ENCODE data around the gene SLC9A7. TPM values are rescaled to one million over a fixed set of nuclear protein-coding genes. Genes with fewer than 3 reads are reported as not detected.
A peak's percentile ranks its signal among the peaks of the same experiment; 100 is the strongest.

SLC9A7 gene
- total and polyA plus RNA-seq, 2 donors (not counting 3 experiments of a cell fraction or from before 2014, with no cell fraction given) = 4.6 to 7.5 TPM

DNA sequence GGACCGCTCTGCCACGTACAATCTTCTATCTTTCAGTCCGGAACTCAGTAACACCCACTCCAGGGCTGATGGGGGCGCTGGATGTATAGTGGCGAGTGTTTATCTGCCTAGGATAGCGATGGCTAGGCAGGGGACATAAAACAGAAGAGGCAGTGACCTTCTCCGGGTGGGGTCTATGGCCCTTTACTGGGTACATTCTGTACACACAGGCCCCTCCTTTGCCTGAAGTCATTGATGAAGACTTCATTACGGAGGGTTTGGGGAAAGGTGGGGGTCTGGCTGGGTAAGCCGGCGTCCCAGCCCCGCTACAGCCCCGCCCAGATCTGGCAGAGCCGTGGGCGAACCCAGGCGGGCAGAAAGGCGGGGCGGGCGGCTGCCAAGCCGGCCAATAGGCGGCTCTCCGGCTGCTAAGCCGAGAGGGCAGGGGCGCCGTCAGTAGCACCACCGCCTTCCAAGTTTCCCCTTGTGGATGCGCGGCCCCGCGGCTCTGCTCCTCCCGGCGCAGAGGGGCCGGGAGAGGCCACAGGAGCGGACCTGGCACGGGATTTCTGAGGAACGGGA is 185.5 kb downstream of the SLC9A7 start, which contains the start of gene CHST7:
Gene CHST7 (plus strand): TSS at position 435 of the 561 bp plus-strand sequence. CDS start 167 bp downstream, outside the sequence.
- peaks cover 30% of the 10 kb centered on the region for H3K4me1 ChIP-seq (ENCODE audit: control insufficient read depth, extremely low read depth, insufficient read depth, low read length)
- no TSS peak for BruUV-seq (replicated peaks)
- no peaks in the 10 kb centered on the region for H3K27me3 ChIP-seq (ENCODE audit: control insufficient read depth in 2 of 2, insufficient read depth in 2 of 2, low read length in 2 of 2)
- H3K9me1 ChIP-seq (replicated peaks; ENCODE audit: control insufficient read depth, extremely low read depth, insufficient read depth, low read length) = no peaks in the 10 kb centered on the region
- peak; percentile 75 for DNase-seq (ENCODE audit: low read depth, low spot score)
- peak within 1 kb of the TSS; percentile 76 for H3K4me2 ChIP-seq (ENCODE audit: insufficient read depth, low read length)
- TF ChIP-seq EZH2 (IDR thresholded peaks at IDR 0.05; ENCODE audit: borderline replicate concordance, low read depth, low read length, severe bottlenecking) = no peak
- TF ChIP-seq, protein P1, sequence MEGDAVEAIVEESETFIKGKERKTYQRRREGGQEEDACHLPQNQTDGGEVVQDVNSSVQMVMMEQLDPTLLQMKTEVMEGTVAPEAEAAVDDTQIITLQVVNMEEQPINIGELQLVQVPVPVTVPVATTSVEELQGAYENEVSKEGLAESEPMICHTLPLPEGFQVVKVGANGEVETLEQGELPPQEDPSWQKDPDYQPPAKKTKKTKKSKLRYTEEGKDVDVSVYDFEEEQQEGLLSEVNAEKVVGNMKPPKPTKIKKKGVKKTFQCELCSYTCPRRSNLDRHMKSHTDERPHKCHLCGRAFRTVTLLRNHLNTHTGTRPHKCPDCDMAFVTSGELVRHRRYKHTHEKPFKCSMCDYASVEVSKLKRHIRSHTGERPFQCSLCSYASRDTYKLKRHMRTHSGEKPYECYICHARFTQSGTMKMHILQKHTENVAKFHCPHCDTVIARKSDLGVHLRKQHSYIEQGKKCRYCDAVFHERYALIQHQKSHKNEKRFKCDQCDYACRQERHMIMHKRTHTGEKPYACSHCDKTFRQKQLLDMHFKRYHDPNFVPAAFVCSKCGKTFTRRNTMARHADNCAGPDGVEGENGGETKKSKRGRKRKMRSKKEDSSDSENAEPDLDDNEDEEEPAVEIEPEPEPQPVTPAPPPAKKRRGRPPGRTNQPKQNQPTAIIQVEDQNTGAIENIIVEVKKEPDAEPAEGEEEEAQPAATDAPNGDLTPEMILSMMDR (IDR thresholded peaks at IDR 0.05; ENCODE audit: extremely low read depth in 1 of 2, insufficient read depth in 1 of 2, low read depth in 1 of 2, low read length in 2 of 2) = peak; percentile 33 to 38
- no peak for TF ChIP-seq POLR2A (IDR thresholded peaks at IDR 0.05; ENCODE audit: low read depth, low read length)
- no peak for TF ChIP-seq FOS (IDR thresholded peaks at IDR 0.05; ENCODE audit: borderline replicate concordance, insufficient read depth, low read length)
- dilution Hi-C loops (cut with MboI; ENCODE audit: extremely low pct_ligation_motif_present, low sequenced_read_pairs) (no loop called here), intact Hi-C loops (cut with micrococcal nuclease) (loop anchor here (1.0 to 10.0 kb wide), 2 partner anchors 69 to 221 kb away; no protein-coding TSS in a partner anchor)
- H3K27ac ChIP-seq (ENCODE audit: insufficient read depth, low read depth, low read length) = peak within 1 kb of the TSS; percentile 52
- no peaks in the 10 kb centered on the region for H3K36me3 ChIP-seq (ENCODE audit: control insufficient read depth in 2 of 2, extremely low read depth in 1 of 2, insufficient read depth in 2 of 2, low read length in 2 of 2)
- peak within 1 kb of the TSS; percentile 87 for H2AFZ ChIP-seq (ENCODE audit: low read depth, low read length)
- POLR2A ChIA-PET = no interaction called here
- peak within 1 kb of the TSS; percentile 16 for H3K9ac ChIP-seq (replicated peaks; ENCODE audit: extremely low read depth, insufficient read depth, low read length)
- FAIRE-seq = peak; percentile 89
- H3K9me3 ChIP-seq (replicated peaks; ENCODE audit: control insufficient read depth, insufficient read depth, low read length) = no peaks in the 10 kb centered on the region
- no peaks in the 10 kb centered on the region for H4K20me1 ChIP-seq (replicated peaks; ENCODE audit: control insufficient read depth, extremely low read depth, insufficient read depth, low read length)
- CTCF ChIA-PET = interaction anchor here (0.8 to 1.4 kb wide), 4 partner anchors 18 to 112 kb away, joined by 3 to 7 read pairs (median 6); no protein-coding TSS in a partner anchor
- H3K79me2 ChIP-seq (ENCODE audit: control insufficient read depth, insufficient read depth, low read length) = peaks cover 3% of the 10 kb centered on the region
- H3K4me3 ChIP-seq (replicated peaks in 1 of 3; ENCODE audit: insufficient read depth in 1 of 3, low read depth in 1 of 3, low read length in 3 of 3) = peak within 1 kb of the TSS; percentile 48 to 74 (median 67)
